GM21619 (cell line): ENCODE measurements around the gene HIPK2.

ENCODE experiments used
- ATAC-seq: cut with Tn5 transposase; IDR thresholded peaks from one replicate; pipeline ENCODE4 v1.9.1; 2021; ENCODE audit not compliant: unreplicated experiment

Gene HIPK2

GRCh38 chr7:139718141-139718540 is 59.7 kb downstream of the HIPK2 start:
- ATAC-seq, result no peak

- no peak for ATAC-seq
These were observed 61.4 kb downstream of the HIPK2 start for GRCh38 chr7:139716156-139716942.

- ATAC-seq, result no peak
These were observed 62.5 kb downstream of the HIPK2 start for GRCh38 chr7:139715194-139715815.

- ATAC-seq, result peak; percentile 96
These were observed 63.5 kb downstream of the HIPK2 start for GRCh38 chr7:139714163-139714901.

- no peak for ATAC-seq
These were observed 64.2 kb downstream of the HIPK2 start for GRCh38 chr7:139713526-139714162.

- no peak for ATAC-seq
These were observed 64.7 kb downstream of the HIPK2 start for GRCh38 chr7:139713061-139713460.

- ATAC-seq, result no peak
These were observed 65.6 kb downstream of the HIPK2 start for GRCh38 chr7:139711991-139712743.

GRCh38 chr7:139710036-139710435 is 67.8 kb downstream of the HIPK2 start:
- no peak for ATAC-seq

- no peak for ATAC-seq
These were observed 68.3 kb downstream of the HIPK2 start for GRCh38 chr7:139709485-139709884.

- ATAC-seq, result peak; percentile 83
These were observed 69.3 kb downstream of the HIPK2 start for GRCh38 chr7:139708541-139708940.

- ATAC-seq, result no peak
These were observed 71.0 kb downstream of the HIPK2 start for GRCh38 chr7:139706837-139707236.

- ATAC-seq, result no peak
These were observed 73.4 kb downstream of the HIPK2 start for GRCh38 chr7:139704308-139704879.

GRCh38 chr7:139703487-139704307 is 74.1 kb downstream of the HIPK2 start:
- ATAC-seq, result no peak

GRCh38 chr7:139702811-139703486 is 74.8 kb downstream of the HIPK2 start:
- ATAC-seq, result peak; percentile 81

- ATAC-seq, result no peak
These were observed 75.5 kb downstream of the HIPK2 start for GRCh38 chr7:139702313-139702731.

GRCh38 chr7:139701908-139702307 is 75.9 kb downstream of the HIPK2 start:
- no peak for ATAC-seq

- ATAC-seq, result no peak
These were observed 77.1 kb downstream of the HIPK2 start for GRCh38 chr7:139700505-139701235.
